Muscle layer of duodenum (tissue), 2 donors: ENCODE data around the gene FOXK1.

Experiments
- H3K27ac ChIP-seq: one replicate; pipeline ENCODE4 v1.7.0; 2013; ENCODE audit warnings: mild to moderate bottlenecking, low read length
- H3K27me3 ChIP-seq: one replicate; pipeline ENCODE4 v1.7.0; 2013; ENCODE audit warnings: low read depth, mild to moderate bottlenecking, control low read depth, low read length
- H3K36me3 ChIP-seq, 2 donors: one replicate each; pipeline ENCODE4 v1.7.0; 2013; ENCODE audit warnings: low read length in 2 of 2, control low read depth in 1 of 2, mild to moderate bottlenecking in 1 of 2; ENCODE audit not compliant: insufficient read depth in 2 of 2, control insufficient read depth in 1 of 2
- H3K4me1 ChIP-seq, 2 donors: one replicate each; pipeline ENCODE4 v1.7.0; 2013; ENCODE audit warnings: low read length in 2 of 2, mild to moderate bottlenecking in 2 of 2, control low read depth in 1 of 2, moderate library complexity in 1 of 2; ENCODE audit not compliant: insufficient read depth in 2 of 2, control insufficient read depth in 1 of 2
- H3K4me3 ChIP-seq, 2 donors: one replicate each; pipeline ENCODE4 v1.7.0; 2013; ENCODE audit warnings: low read length in 2 of 2, low read depth in 1 of 2, mild to moderate bottlenecking in 1 of 2
- H3K9me3 ChIP-seq, 2 donors: one replicate each; pipeline ENCODE4 v1.7.0; 2013; ENCODE audit warnings: low read length in 2 of 2, control low read depth in 1 of 2, mild to moderate bottlenecking in 1 of 2; ENCODE audit not compliant: control insufficient read depth in 1 of 2
- donor health status: healthy.

The FOXK1 gene

DNA sequence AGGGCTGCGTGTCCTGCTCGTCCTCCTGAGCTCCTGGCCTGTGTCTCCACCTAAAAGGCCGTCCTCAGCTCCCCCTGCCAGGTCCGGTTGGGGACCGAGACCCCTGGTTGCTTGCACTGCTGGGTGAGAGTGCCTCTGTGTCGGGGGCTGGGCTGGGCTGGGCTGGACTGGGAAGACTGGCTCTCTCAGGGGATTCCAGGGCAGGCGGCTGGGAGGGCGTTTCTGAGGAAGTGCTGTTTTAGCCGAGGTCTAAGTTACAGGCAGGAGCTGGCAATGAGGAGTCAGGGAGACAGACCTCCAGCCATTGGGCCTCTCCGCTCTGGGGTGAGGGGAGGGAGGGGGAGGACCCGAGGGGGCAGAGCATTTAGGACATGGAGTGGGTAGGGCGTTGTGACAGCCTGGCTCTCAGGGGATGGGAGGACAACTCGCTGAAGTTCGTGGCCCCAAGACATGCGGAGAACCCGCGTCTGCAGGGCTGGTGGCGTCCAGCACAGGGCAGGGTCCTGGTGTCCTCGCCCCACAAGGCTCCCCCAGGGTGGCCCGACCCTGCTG lies 20.9 kb downstream of the FOXK1 start:
- H3K9me3 ChIP-seq: no peaks in the 10 kb centered on the region

DNA sequence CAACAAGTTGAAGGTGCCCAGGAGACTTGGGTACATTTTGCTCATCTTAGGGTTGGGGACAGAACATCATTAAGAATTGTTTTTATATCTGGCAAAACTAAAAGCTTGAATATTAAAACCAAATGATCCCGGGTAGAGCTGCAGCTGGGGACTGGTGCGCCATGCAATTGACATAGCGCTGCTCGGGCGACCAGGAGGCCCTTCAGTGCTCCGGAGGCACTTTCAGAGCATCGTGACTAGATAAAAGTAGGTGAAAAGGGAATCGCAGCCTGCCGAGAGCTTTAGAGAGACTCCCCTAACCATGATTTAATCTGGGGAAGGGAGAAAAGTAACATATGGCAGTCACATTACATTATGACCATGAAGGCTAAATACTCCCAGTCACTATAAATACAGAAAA lies 21.4 kb downstream of the FOXK1 start:
- H3K9me3 ChIP-seq: no peaks in the 10 kb centered on the region
- H3K27me3 ChIP-seq: no peaks in the 10 kb centered on the region
- no peaks in the 10 kb centered on the region for H3K36me3 ChIP-seq
- peaks cover 0 to 41% of the 10 kb centered on the region in 2 donors for H3K4me1 ChIP-seq
- no peak overlapping the region for H3K4me3 ChIP-seq
- no peak overlapping the region for H3K27ac ChIP-seq

More for the DNA sequence above, 20.9 kb downstream of the FOXK1 start:
- Histone ChIP-seq H3K27me3 (no peaks in the 10 kb centered on the region), H3K4me3 (no peak overlapping the region), H3K36me3 (no peaks in the 10 kb centered on the region), H3K27ac (no peak overlapping the region), H3K4me1 (peaks cover 0 to 41% of the 10 kb centered on the region in 2 donors)

GRCh38 chr7:4706384-4707216 lies 24.5 kb downstream of the FOXK1 start:
- H3K27me3 ChIP-seq: no peaks in the 10 kb centered on the region
- H3K36me3 ChIP-seq: no peaks in the 10 kb centered on the region
- peaks cover 0 to 31% of the 10 kb centered on the region in 2 donors for H3K4me1 ChIP-seq
- H3K9me3 ChIP-seq: no peaks in the 10 kb centered on the region
- H3K4me3 ChIP-seq: peak overlapping the region in 1 of 2 donors; percentile 21
- no peak overlapping the region for H3K27ac ChIP-seq

- H3K4me1 ChIP-seq: peaks cover 0 to 31% of the 10 kb centered on the region in 2 donors
Observed at GRCh38 chr7:4707217-4707741, 25.2 kb downstream of the FOXK1 start.

DNA sequence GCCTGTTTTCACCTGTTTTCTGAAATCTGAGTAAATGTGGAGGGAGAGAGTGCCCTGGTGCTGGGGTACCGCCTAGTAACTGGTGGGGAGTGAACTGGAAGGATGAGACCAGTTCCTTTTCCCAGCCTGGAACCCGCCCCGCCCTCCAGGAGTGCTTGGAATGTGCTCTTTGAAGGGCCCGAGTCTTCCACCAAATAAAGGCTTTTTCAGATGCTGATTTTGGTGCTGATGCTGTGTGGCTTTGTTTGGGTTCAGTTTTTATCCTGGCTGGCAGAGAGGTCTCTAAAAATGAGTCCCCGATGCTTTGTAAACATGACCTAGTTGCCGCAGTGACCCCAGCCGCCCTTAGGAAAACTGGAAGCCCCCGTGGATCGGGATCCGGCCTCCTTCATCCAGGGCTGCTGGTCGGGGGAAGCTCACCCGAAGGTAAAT lies 25.9 kb downstream of the FOXK1 start:
- Histone ChIP-seq H3K4me1 (peaks cover 0 to 25% of the 10 kb centered on the region in 2 donors), H3K27ac (peak overlapping the region; percentile 8), H3K36me3 (no peaks in the 10 kb centered on the region), H3K27me3 (no peaks in the 10 kb centered on the region), H3K9me3 (no peaks in the 10 kb centered on the region), H3K4me3 (no peak overlapping the region)

More at GRCh38 chr7:4707217-4707741, 25.2 kb downstream of the FOXK1 start:
- Histone ChIP-seq H3K27me3 (no peaks in the 10 kb centered on the region), H3K27ac (no peak overlapping the region), H3K4me3 (peak overlapping the region in 1 of 2 donors; percentile 21), H3K36me3 (no peaks in the 10 kb centered on the region), H3K9me3 (no peaks in the 10 kb centered on the region)

DNA sequence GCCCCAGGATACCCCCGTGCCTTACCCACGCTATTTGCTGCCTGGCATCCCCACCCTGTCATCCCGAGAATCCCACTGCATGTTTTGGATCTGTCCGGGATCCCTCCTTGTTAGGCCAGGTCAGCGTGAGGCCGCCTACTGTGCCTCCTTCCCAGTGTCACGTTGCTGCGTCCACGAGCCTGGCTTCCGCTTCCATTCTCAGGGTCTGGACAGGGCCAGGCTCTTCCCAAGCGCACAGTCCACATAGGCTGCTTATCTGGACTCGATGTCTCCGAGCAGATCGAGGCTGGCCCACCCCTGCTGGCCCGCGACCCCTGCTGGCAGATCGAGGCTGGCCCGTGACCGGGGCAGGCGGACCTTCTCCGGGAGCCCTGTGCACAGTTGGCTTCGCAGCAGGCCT lies 27.1 kb downstream of the FOXK1 start:
- Histone ChIP-seq H3K36me3 (no peaks in the 10 kb centered on the region), H3K27me3 (no peaks in the 10 kb centered on the region), H3K4me1 (peaks cover 0 to 15% of the 10 kb centered on the region in 2 donors), H3K27ac (no peak overlapping the region), H3K9me3 (no peaks in the 10 kb centered on the region), H3K4me3 (no peak overlapping the region)

DNA sequence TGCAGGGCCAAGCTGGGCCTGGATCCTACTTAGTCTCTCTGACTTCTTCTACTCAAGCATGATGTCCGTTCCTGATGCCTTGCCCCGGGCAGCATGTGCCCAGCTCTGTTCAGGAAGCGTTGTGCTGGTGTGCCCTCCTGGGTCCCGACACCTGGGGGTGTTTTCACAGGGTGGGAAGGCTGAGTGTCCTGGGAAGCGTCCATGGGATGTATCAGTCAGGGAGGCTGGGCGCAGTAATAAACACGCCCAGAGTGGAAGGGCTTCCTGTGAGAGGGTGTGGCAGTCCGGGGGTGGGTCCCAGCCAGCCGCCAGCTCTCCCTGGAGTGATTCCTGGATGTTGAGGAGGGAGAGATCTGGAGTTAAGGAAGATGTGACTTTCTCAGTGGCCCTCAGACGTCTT lies 29.0 kb downstream of the FOXK1 start:
- Histone ChIP-seq H3K27me3 (no peaks in the 10 kb centered on the region), H3K4me1 (peaks cover 0 to 27% of the 10 kb centered on the region in 2 donors), H3K4me3 (no peak overlapping the region), H3K36me3 (no peaks in the 10 kb centered on the region), H3K27ac (no peak overlapping the region), H3K9me3 (no peaks in the 10 kb centered on the region)

GRCh38 chr7:4711634-4712033 lies 29.5 kb downstream of the FOXK1 start:
- Histone ChIP-seq H3K27me3 (no peaks in the 10 kb centered on the region), H3K4me3 (no peak overlapping the region), H3K36me3 (no peaks in the 10 kb centered on the region), H3K27ac (no peak overlapping the region), H3K4me1 (peaks cover 0 to 26% of the 10 kb centered on the region in 2 donors), H3K9me3 (no peaks in the 10 kb centered on the region)

- H3K9me3 ChIP-seq: no peaks in the 10 kb centered on the region
- no peaks in the 10 kb centered on the region for H3K27me3 ChIP-seq
- peaks cover 0 to 18% of the 10 kb centered on the region in 2 donors for H3K4me1 ChIP-seq
- H3K4me3 ChIP-seq: peak overlapping the region in 1 of 2 donors; percentile 1
- no peaks in the 10 kb centered on the region for H3K36me3 ChIP-seq
- H3K27ac ChIP-seq: no peak overlapping the region
Observed at GRCh38 chr7:4712281-4713182, 30.4 kb downstream of the FOXK1 start.

DNA sequence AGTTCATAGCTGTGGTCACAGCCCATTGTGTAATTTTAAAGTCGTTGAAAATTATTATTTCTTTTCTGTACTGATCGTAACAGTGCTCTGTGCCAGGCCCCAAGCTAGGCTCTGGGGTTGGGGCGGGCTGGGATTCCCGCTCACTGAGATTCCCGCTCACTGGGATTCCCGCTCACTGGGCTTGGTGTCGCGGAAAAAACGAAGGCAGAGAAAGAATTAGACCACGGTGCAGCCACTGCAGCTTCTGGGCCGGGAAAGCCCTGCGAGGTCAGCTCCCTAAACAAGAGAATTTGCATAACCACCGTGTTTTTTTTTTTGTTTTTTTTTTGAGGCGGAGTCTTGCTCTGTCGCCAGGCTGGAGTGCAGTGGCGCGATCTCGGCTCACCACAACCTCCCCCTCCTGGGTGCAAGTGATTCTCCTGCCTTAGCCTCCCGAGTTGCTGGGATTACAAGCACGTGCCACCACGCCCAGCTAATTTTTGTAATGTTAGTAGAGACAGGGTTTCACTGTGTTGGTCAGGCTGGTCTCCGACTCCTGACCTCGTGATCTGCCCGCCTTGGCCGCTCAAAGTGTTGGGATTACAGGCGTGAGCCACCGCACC lies 31.2 kb downstream of the FOXK1 start:
- no peak overlapping the region for H3K4me3 ChIP-seq

More for the DNA sequence above, 31.2 kb downstream of the FOXK1 start:
- no peaks in the 10 kb centered on the region for H3K9me3 ChIP-seq
- H3K27me3 ChIP-seq: no peaks in the 10 kb centered on the region
- H3K27ac ChIP-seq: no peak overlapping the region
- peaks cover 0 to 18% of the 10 kb centered on the region in 2 donors for H3K4me1 ChIP-seq
- H3K36me3 ChIP-seq: peaks cover 0 to 5% of the 10 kb centered on the region in 2 donors
